H9 (cell line): ENCODE data around the gene KRTAP2-1. TPM values are rescaled to one million over a fixed set of nuclear protein-coding genes. Genes with fewer than 3 reads are reported as not detected.

Experiments
- DNase-seq: peaks from one replicate; pipeline ENCODE4 v3.0.0-alpha.2; 2017
- H2AFZ ChIP-seq: one replicate; pipeline ENCODE4 v1.6.1; 2013; ENCODE audit warnings: mild to moderate bottlenecking, low read length, control low read depth, moderate library complexity
- H2AK5ac ChIP-seq: 2 replicates; pipeline ENCODE4 v1.6.1; 2013; ENCODE audit warnings: low read length, control low read depth, mixed read lengths; ENCODE audit not compliant: insufficient read length
- H2BK120ac ChIP-seq: one replicate; pipeline ENCODE4 v1.6.1; 2013; ENCODE audit warnings: low read depth, mild to moderate bottlenecking, low read length, control low read depth, inconsistent platforms; ENCODE audit not compliant: poor library complexity, severe bottlenecking
- H2BK12ac ChIP-seq: 2 replicates; pipeline ENCODE4 v1.6.1; 2013; ENCODE audit warnings: low read length, control low read depth, mixed read lengths, low read depth; ENCODE audit not compliant: insufficient read length
- H2BK15ac ChIP-seq: 2 replicates; pipeline ENCODE4 v1.6.1; 2013; ENCODE audit warnings: low read depth, low read length, control low read depth
- H2BK20ac ChIP-seq: one replicate; pipeline ENCODE4 v1.6.1; 2013; ENCODE audit warnings: low read depth, mild to moderate bottlenecking, low read length, control low read depth, inconsistent platforms; ENCODE audit not compliant: poor library complexity, severe bottlenecking
- H2BK5ac ChIP-seq: 2 replicates; pipeline ENCODE4 v1.6.1; 2013; ENCODE audit warnings: low read length, control low read depth, mixed read lengths; ENCODE audit not compliant: insufficient read length
- H3K14ac ChIP-seq: 2 replicates; pipeline ENCODE4 v1.6.1; 2013; ENCODE audit warnings: low read length, control low read depth; ENCODE audit not compliant: insufficient read depth
- H3K18ac ChIP-seq: 2 replicates; pipeline ENCODE4 v1.6.1; 2013; ENCODE audit warnings: low read depth, mild to moderate bottlenecking, mixed read lengths, low read length, control low read depth; ENCODE audit not compliant: insufficient read length
- H3K23ac ChIP-seq: 2 replicates; pipeline ENCODE4 v1.6.1; 2013; ENCODE audit warnings: low read length, control low read depth, mixed read lengths, low read depth; ENCODE audit not compliant: insufficient read length
- H3K23me2 ChIP-seq: 2 replicates; pipeline ENCODE4 v1.6.1; 2013; ENCODE audit warnings: low read depth, mild to moderate bottlenecking, mixed read lengths, low read length, control low read depth; ENCODE audit not compliant: insufficient read length, poor library complexity, severe bottlenecking
- H3K27ac ChIP-seq: 2 replicates; pipeline ENCODE4 v1.5.1; 2013; ENCODE audit warnings: low read length, control low read depth, mixed read lengths, low read depth; ENCODE audit not compliant: insufficient read length
- H3K27me3 ChIP-seq: 2 replicates; pipeline ENCODE4 v1.6.1; 2013; ENCODE audit warnings: low read length, control low read depth, inconsistent platforms; ENCODE audit not compliant: insufficient read depth
- H3K4ac ChIP-seq: 2 replicates; pipeline ENCODE4 v1.6.1; 2013; ENCODE audit warnings: low read depth, mild to moderate bottlenecking, control low read depth, inconsistent platforms, low read length, moderate library complexity
- H3K4me1 ChIP-seq: 2 replicates; pipeline ENCODE4 v1.6.1; 2013; ENCODE audit warnings: low read length, control low read depth, inconsistent platforms; ENCODE audit not compliant: insufficient read depth
- H3K4me2 ChIP-seq: 2 replicates; pipeline ENCODE4 v1.6.1; 2013; ENCODE audit warnings: low read length, control low read depth, mixed read lengths; ENCODE audit not compliant: insufficient read length, insufficient read depth
- H3K56ac ChIP-seq: 2 replicates; pipeline ENCODE4 v1.6.1; 2013; ENCODE audit warnings: low read depth, mild to moderate bottlenecking, mixed read lengths, low read length, control low read depth; ENCODE audit not compliant: insufficient read length
- H3K79me1 ChIP-seq: 2 replicates; pipeline ENCODE4 v1.6.1; 2013; ENCODE audit warnings: low read depth, mild to moderate bottlenecking, moderate library complexity, low read length, control low read depth, inconsistent platforms; ENCODE audit not compliant: insufficient read depth, poor library complexity, severe bottlenecking
- H3K79me2 ChIP-seq: 2 replicates; pipeline ENCODE4 v1.6.1; 2013; ENCODE audit warnings: low read length, control low read depth, inconsistent platforms; ENCODE audit not compliant: insufficient read depth
- H3K9ac ChIP-seq: 2 replicates; pipeline ENCODE4 v1.6.1; 2013; ENCODE audit warnings: low read length, control low read depth, mixed read lengths; ENCODE audit not compliant: insufficient read length; ENCODE audit errors: extremely low read depth
- H3K9me3 ChIP-seq: one replicate; pipeline ENCODE4 v1.6.1; 2013; ENCODE audit warnings: low read depth, low read length, inconsistent platforms; ENCODE audit not compliant: control insufficient read depth
- H3T11ph ChIP-seq: one replicate; pipeline ENCODE4 v1.6.1; 2013; ENCODE audit warnings: mild to moderate bottlenecking, low read length, control low read depth, inconsistent platforms
- H4K20me1 ChIP-seq: one replicate; pipeline ENCODE4 v1.6.1; 2013; ENCODE audit not compliant: control insufficient read depth, insufficient read length, insufficient read depth
- H4K5ac ChIP-seq: 2 replicates; pipeline ENCODE4 v1.6.1; 2013; ENCODE audit warnings: low read depth, mild to moderate bottlenecking, mixed read lengths, low read length, control low read depth; ENCODE audit not compliant: insufficient read length
- H4K8ac ChIP-seq: replicated peaks from 2 replicates; pipeline ENCODE4 v1.6.1; 2013; ENCODE audit warnings: low read length, control low read depth, mixed read lengths, low read depth; ENCODE audit not compliant: insufficient read length
- H4K91ac ChIP-seq: 2 replicates; pipeline ENCODE4 v1.6.1; 2013; ENCODE audit warnings: low read depth, mild to moderate bottlenecking, moderate library complexity, mixed read lengths, low read length, control low read depth; ENCODE audit not compliant: insufficient read length
- H3K27ac Mint-ChIP-seq, 3 experiments: 2 replicates in 2 of 3; 3 replicates in 1 of 3; pipeline ENCODE4 v1.8.0; 2020 to 2021; ENCODE audit warnings: mixed read lengths in 3 of 3, mild to moderate bottlenecking in 1 of 3, moderate library complexity in 1 of 3
- H3K27me3 Mint-ChIP-seq: 2 replicates; pipeline ENCODE4 v1.8.0; 2021; ENCODE audit warnings: low read depth, mild to moderate bottlenecking, moderate library complexity, mixed read lengths
- H3K36me3 Mint-ChIP-seq, 3 experiments: 2 replicates in 2 of 3; 3 replicates in 1 of 3; pipeline ENCODE4 v1.8.0; 2020 to 2021; ENCODE audit warnings: low read depth in 3 of 3, mixed read lengths in 3 of 3; ENCODE audit not compliant: insufficient read depth in 1 of 3
- H3K4me1 Mint-ChIP-seq, 2 experiments: 2 replicates each; pipeline ENCODE4 v1.8.0; 2020; ENCODE audit warnings: mixed read lengths in 2 of 2
- H3K4me3 Mint-ChIP-seq, 2 experiments: 2 replicates in 1 of 2; 3 replicates in 1 of 2; pipeline ENCODE4 v1.8.0; 2020 to 2021; ENCODE audit warnings: mild to moderate bottlenecking in 2 of 2, mixed read lengths in 2 of 2, moderate library complexity in 1 of 2
- H3K9me3 Mint-ChIP-seq, 2 experiments: 2 replicates in 1 of 2; 3 replicates in 1 of 2; pipeline ENCODE4 v1.8.0; 2020; ENCODE audit warnings: mild to moderate bottlenecking in 2 of 2, mixed read lengths in 2 of 2, moderate library complexity in 1 of 2
- CTCF ChIP-seq: fragments of 200-600 bp; sonication (generic); conservative IDR thresholded peaks from 3 replicates; pipeline ENCODE4 v1.8.0; 2021; ENCODE audit warnings: antibody characterized with exemption, mild to moderate bottlenecking
- whole genome bisulfite sequencing: extraction: QIAGEN DNeasy Blood & Tissue Kit; methylation state at CpG from one replicate; pipeline ENCODE4 v1.1.7; 2013; ENCODE audit warnings: missing lambda C conversion rate, low lambda C conversion rate, mixed read lengths; ENCODE audit not compliant: insufficient read length; ENCODE audit errors: extremely low coverage; 5-methylcytosine and 5-hydroxymethylcytosine counted together
- total RNA-seq: library from RNA; stranded (reverse); gene quantifications from 2 replicates; pipeline ENCODE4 v1.2.1, GENCODE V29; 2021

Gene KRTAP2-1
- total RNA-seq, 1 experiment from 2014 or later: not detected

GRCh38 chr17:41071606-41072360 is 24.7 kb upstream of the KRTAP2-1 start:
- Histone ChIP-seq H3K27me3 (no peaks in the 10 kb centered on the region), H2AFZ (no peak overlapping the region), H3K23me2 (no peaks in the 10 kb centered on the region), H3K79me1 (no peaks in the 10 kb centered on the region), H3K14ac (no peak overlapping the region), H4K91ac (no peak overlapping the region), H2BK120ac (no peak overlapping the region), H4K5ac (no peak overlapping the region), H2BK5ac (no peak overlapping the region), H2BK12ac (no peak overlapping the region), H3K4me1 (no peaks in the 10 kb centered on the region), H2AK5ac (no peak overlapping the region), H3T11ph (no peak overlapping the region), H2BK15ac (no peak overlapping the region), H3K9ac (no peak overlapping the region), H3K56ac (no peak overlapping the region), H3K4ac (no peak overlapping the region), H3K23ac (no peak overlapping the region), H4K8ac (no peak overlapping the region), H4K20me1 (no peaks in the 10 kb centered on the region), H3K4me2 (no peak overlapping the region), H2BK20ac (no peak overlapping the region), H3K27ac (no peak overlapping the region), H3K18ac (no peak overlapping the region), H3K9me3 (no peaks in the 10 kb centered on the region), H3K79me2 (no peaks in the 10 kb centered on the region)
- Mint-ChIP-seq H3K4me3 (no peak overlapping the region), H3K27me3 (no peaks in the 10 kb centered on the region; the same call in none of the 2 replicates), H3K27ac (no peak overlapping the region), H3K9me3 (no peaks in the 10 kb centered on the region), H3K36me3 (no peaks in the 10 kb centered on the region), H3K4me1 (no peaks in the 10 kb centered on the region)
- DNase-seq: no peak
- WGBS: no CpG with 5 or more reads among the region's 5 CpGs
- no peak for TF ChIP-seq CTCF
